CD14-positive monocyte (primary cell): Measurements from ENCODE around the gene MEMO1. TPM values are rescaled to one million over a fixed set of nuclear protein-coding genes. Genes with fewer than 3 reads are reported as not detected.
"Not testable (repeated sequence)": the region's sequence is repeated elsewhere in the genome, so short reads cannot be mapped to it uniquely, and the experiment has no call there.

ENCODE experiments used
- DNase-seq, 3 donors: peaks; one replicate each; pipeline ENCODE4 v3.0.0-alpha.2; 2011 to 2022
- H2AFZ ChIP-seq: 2 replicates; pipeline ENCODE4 v1.6.0; 2012; ENCODE audit warnings: mild to moderate bottlenecking, low read depth, low read length, inconsistent platforms; ENCODE audit not compliant: insufficient read depth, poor library complexity, severe bottlenecking
- H3K27ac ChIP-seq, 2 donors: 1 replicate in 1 of 2; 2 replicates in 1 of 2; pipeline ENCODE4 v1.5.1; 2012 to 2013; ENCODE audit warnings: low read length in 2 of 2, control low read depth in 1 of 2, inconsistent platforms in 1 of 2, low read depth in 1 of 2, mild to moderate bottlenecking in 1 of 2
- H3K27me3 ChIP-seq, 2 donors: one replicate each; pipeline versions ENCODE4 v1.6.0 to v1.6.1; 2011 to 2013; ENCODE audit warnings: low read length in 2 of 2; ENCODE audit not compliant: control insufficient read depth in 2 of 2, insufficient read depth in 2 of 2
- H3K36me3 ChIP-seq, 2 donors: replicated peaks in 1 of 2; 1 replicate in 1 of 2; 2 replicates in 1 of 2; pipeline versions ENCODE4 v1.5.1 to v1.6.1; 2012 to 2013; ENCODE audit warnings: low read length in 2 of 2, control low read depth in 1 of 2, inconsistent platforms in 1 of 2, mild to moderate bottlenecking in 1 of 2; ENCODE audit not compliant: insufficient read depth in 2 of 2, control insufficient read depth in 1 of 2
- H3K4me1 ChIP-seq, 2 donors: 1 replicate in 1 of 2; 2 replicates in 1 of 2; pipeline versions ENCODE4 v1.5.1 to v1.6.1; 2012 to 2013; ENCODE audit warnings: low read length in 2 of 2, control low read depth in 1 of 2, inconsistent platforms in 1 of 2, mild to moderate bottlenecking in 1 of 2, moderate library complexity in 1 of 2; ENCODE audit not compliant: insufficient read depth in 2 of 2, control insufficient read depth in 1 of 2
- H3K4me2 ChIP-seq: replicated peaks from 2 replicates; pipeline ENCODE3; 2012; ENCODE audit warnings: low read length, moderate library complexity, mild to moderate bottlenecking; ENCODE audit not compliant: poor library complexity, severe bottlenecking; ENCODE audit errors: extremely low read depth
- H3K4me3 ChIP-seq, 3 experiments: fragments of 200-600 bp in 1 of 3; sonication (generic) in 1 of 3; replicated peaks in 1 of 3; 1 replicate in 2 of 3; 2 replicates in 1 of 3; pipeline ENCODE4 v1.5.1; 2011 to 2013; ENCODE audit warnings: low read length in 3 of 3, mild to moderate bottlenecking in 3 of 3, control low read depth in 2 of 3, low read depth in 2 of 3, inconsistent platforms in 1 of 3, moderate library complexity in 1 of 3
- H3K79me2 ChIP-seq: 2 replicates; pipeline ENCODE4 v1.6.0; 2012; ENCODE audit warnings: mild to moderate bottlenecking, control low read depth, inconsistent platforms, low read length, moderate library complexity; ENCODE audit not compliant: insufficient read depth
- H3K9ac ChIP-seq: 2 replicates; pipeline ENCODE4 v1.6.0; 2017; ENCODE audit warnings: low read length, mild to moderate bottlenecking; ENCODE audit not compliant: insufficient read depth, poor library complexity, severe bottlenecking
- H3K9me3 ChIP-seq, 2 donors: replicated peaks in 1 of 2; 1 replicate in 1 of 2; 2 replicates in 1 of 2; pipeline versions ENCODE4 v1.5.1 to v1.6.1; 2012 to 2013; ENCODE audit warnings: low read length in 2 of 2, control low read depth in 1 of 2; ENCODE audit not compliant: control insufficient read depth in 1 of 2, insufficient read depth in 1 of 2
- H4K20me1 ChIP-seq: 2 replicates; pipeline ENCODE4 v1.6.0; 2012; ENCODE audit warnings: mild to moderate bottlenecking, low read length, control low read depth, moderate library complexity; ENCODE audit not compliant: insufficient read depth
- H3K27ac Mint-ChIP-seq, 7 donors: one replicate each; pipeline ENCODE4 v1.8.0; 2020; ENCODE audit warnings: mild to moderate bottlenecking in 7 of 7, mixed read lengths in 7 of 7, moderate library complexity in 6 of 7, inconsistent platforms in 2 of 7
- H3K27me3 Mint-ChIP-seq, 3 donors: one replicate each; pipeline ENCODE4 v1.8.0; 2021 to 2022; ENCODE audit warnings: low read depth in 3 of 3, mild to moderate bottlenecking in 3 of 3, mixed read lengths in 3 of 3, moderate library complexity in 3 of 3, inconsistent platforms in 1 of 3
- H3K36me3 Mint-ChIP-seq, 2 donors: one replicate each; pipeline ENCODE4 v1.8.0; 2020; ENCODE audit warnings: mixed read lengths in 2 of 2, inconsistent platforms in 1 of 2, mild to moderate bottlenecking in 1 of 2
- H3K4me1 Mint-ChIP-seq: one replicate; pipeline ENCODE4 v1.8.0; 2020; ENCODE audit warnings: mild to moderate bottlenecking, mixed read lengths
- H3K4me3 Mint-ChIP-seq, 2 donors: one replicate each; pipeline ENCODE4 v1.8.0; 2020; ENCODE audit warnings: mild to moderate bottlenecking in 2 of 2, mixed read lengths in 2 of 2, moderate library complexity in 1 of 2
- H3K9me3 Mint-ChIP-seq, 7 donors: one replicate each; pipeline ENCODE4 v1.8.0; 2020 to 2022; ENCODE audit warnings: mixed read lengths in 7 of 7, mild to moderate bottlenecking in 6 of 7, moderate library complexity in 6 of 7, inconsistent platforms in 2 of 7
- WGBS: methylation state at CpG from one replicate; pipeline ENCODE4 v1.1.5; 2013; ENCODE audit warnings: missing lambda C conversion rate; ENCODE audit not compliant: insufficient coverage; 5-methylcytosine and 5-hydroxymethylcytosine counted together
- intact Hi-C, 2 donors: fragments of 100-400 bp; cut with micrococcal nuclease; formaldehyde crosslinking; loops; one replicate each; pipeline versions ENCODE4 v1.15.0 to v1.15.1; 2023
- polyA plus RNA-seq, 3 donors: library from polyadenylated mRNA; depleted of rRNA in 1 of 3; unstranded in 2 of 3; stranded (reverse) in 1 of 3; fragments of 300-500 nt in 2 of 3; fragments of >200 nt in 1 of 3; fragmentation: Illumina TruSeq in 2 of 3; gene quantifications; 1 replicate in 2 of 3; 2 replicates in 1 of 3; pipeline ENCODE4 v1.2.3, GENCODE V29; 2012 to 2021
- TF ChIP-seq, protein P1 (sequence below): fragments of 200-600 bp; IDR thresholded peaks from one replicate; pipeline ENCODE4 v1.8.0; 2022; ENCODE audit warnings: antibody characterized with exemption, mild to moderate bottlenecking

Gene MEMO1
- polyA plus RNA-seq, 3 donors, result 49.5 to 63.7 (median 57.0) TPM

DNA sequence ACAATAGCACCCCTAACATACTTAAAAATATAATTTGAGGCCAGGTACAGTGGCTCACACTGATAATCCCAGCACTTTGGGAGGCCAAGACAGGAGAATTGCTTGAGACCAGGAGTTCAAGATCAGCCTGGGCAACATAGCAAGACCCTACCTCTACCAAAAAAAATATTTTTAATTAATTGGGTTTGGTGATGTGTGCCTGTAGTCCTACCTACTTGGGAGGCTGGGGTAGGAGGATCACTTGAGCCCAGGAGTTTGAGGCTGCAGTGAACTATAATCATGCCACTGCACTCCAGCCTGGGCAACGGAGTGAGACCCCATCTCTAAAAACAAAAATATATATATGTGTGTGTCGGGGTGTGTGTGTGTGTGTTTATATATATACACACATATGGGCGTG lies 91.3 kb downstream of the MEMO1 start:
- no peak overlapping the region for H3K4me2 ChIP-seq
- H3K4me3 ChIP-seq, result no peak overlapping the region
- H3K36me3 ChIP-seq, result peaks cover 35 to 93% of the 10 kb centered on the region in 2 donors
- DNase-seq, result no peak
- Mint-ChIP-seq H3K4me3 (no peak overlapping the region), H3K36me3 (peaks cover 42 to 63% of the 10 kb centered on the region in 2 donors), H3K4me1 (peaks cover 4% of the 10 kb centered on the region), H3K9me3 (no peaks in the 10 kb centered on the region), H3K27me3 (no peaks in the 10 kb centered on the region), H3K27ac (peak overlapping the region in 1 of 7 donors; percentile 79)
- no CpG with 5 or more reads among the region's 3 CpGs for WGBS
- no peaks in the 10 kb centered on the region for H3K9me3 ChIP-seq
- no peaks in the 10 kb centered on the region for H3K27me3 ChIP-seq
- no peaks in the 10 kb centered on the region for H3K4me1 ChIP-seq
- TF ChIP-seq, protein P1, sequence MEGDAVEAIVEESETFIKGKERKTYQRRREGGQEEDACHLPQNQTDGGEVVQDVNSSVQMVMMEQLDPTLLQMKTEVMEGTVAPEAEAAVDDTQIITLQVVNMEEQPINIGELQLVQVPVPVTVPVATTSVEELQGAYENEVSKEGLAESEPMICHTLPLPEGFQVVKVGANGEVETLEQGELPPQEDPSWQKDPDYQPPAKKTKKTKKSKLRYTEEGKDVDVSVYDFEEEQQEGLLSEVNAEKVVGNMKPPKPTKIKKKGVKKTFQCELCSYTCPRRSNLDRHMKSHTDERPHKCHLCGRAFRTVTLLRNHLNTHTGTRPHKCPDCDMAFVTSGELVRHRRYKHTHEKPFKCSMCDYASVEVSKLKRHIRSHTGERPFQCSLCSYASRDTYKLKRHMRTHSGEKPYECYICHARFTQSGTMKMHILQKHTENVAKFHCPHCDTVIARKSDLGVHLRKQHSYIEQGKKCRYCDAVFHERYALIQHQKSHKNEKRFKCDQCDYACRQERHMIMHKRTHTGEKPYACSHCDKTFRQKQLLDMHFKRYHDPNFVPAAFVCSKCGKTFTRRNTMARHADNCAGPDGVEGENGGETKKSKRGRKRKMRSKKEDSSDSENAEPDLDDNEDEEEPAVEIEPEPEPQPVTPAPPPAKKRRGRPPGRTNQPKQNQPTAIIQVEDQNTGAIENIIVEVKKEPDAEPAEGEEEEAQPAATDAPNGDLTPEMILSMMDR, result no peak
- no peak overlapping the region for H3K9ac ChIP-seq
- peaks cover 15% of the 10 kb centered on the region for H4K20me1 ChIP-seq
- H3K79me2 ChIP-seq, result peaks cover 9% of the 10 kb centered on the region
- intact Hi-C loops, result no loop called here
- no peak overlapping the region for H3K27ac ChIP-seq
- H2AFZ ChIP-seq, result no peak overlapping the region

DNA sequence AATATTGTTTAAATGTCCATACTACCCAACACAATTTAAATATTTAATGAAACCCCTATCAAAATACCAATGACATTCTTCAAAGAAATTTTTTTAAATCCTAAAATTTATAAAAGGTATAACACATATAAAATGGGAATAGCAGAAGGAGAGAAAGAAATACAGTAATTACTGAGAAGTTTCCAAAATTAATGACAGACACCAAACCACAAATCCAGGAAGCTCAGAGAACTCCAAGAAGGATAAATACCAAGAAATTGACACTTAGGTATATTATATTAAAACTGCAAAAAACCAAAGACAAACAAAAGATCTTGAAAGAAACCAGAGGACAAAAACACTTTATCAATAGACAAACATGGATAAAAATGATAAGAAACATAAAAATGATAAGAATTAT lies 101.1 kb downstream of the MEMO1 start:
- H3K79me2 ChIP-seq, result no peaks in the 10 kb centered on the region

DNA sequence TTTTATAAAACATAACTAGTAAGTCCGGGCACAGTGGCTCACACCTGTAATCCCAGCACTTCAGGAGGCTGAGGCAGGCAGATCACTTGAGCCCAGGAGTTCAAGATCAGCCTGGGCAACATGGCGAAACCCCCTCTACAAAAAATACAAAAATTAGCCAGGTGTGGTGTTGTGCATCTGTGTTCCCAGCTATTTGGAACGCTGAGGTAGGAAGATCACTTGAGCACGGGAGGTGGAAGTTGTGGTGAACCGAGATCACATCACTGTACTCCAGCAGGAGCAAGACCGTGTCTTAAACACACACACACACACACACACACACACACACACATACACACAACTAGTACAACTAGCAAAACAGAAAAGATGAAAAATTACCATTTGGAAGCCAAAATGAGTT lies 103.3 kb downstream of the MEMO1 start:
- H3K27me3 Mint-ChIP-seq, H3K4me1 Mint-ChIP-seq, DNase-seq, H2AFZ ChIP-seq, H3K27ac ChIP-seq, H3K9me3 ChIP-seq, H3K9ac ChIP-seq, H3K27me3 ChIP-seq, H4K20me1 ChIP-seq, H3K4me3 Mint-ChIP-seq, intact Hi-C loops, H3K4me3 ChIP-seq, H3K79me2 ChIP-seq, H3K4me2 ChIP-seq, H3K4me1 ChIP-seq, H3K9me3 Mint-ChIP-seq: not testable (repeated sequence)
- H3K36me3 ChIP-seq, result peaks cover 22 to 64% of the 10 kb centered on the region in 2 donors
- no CpG with 5 or more reads among the region's 6 CpGs for WGBS
- H3K27ac Mint-ChIP-seq, result peak overlapping the region in 1 of 7 donors; percentile 72
- peaks cover 45 to 64% of the 10 kb centered on the region in 2 donors for H3K36me3 Mint-ChIP-seq

More for the DNA sequence above, 101.1 kb downstream of the MEMO1 start:
- no peak overlapping the region for H3K4me3 Mint-ChIP-seq
- TF ChIP-seq, protein P1, result no peak
- no peak for DNase-seq
- H3K9me3 ChIP-seq, result no peaks in the 10 kb centered on the region
- no peak overlapping the region for H3K4me3 ChIP-seq
- no peak overlapping the region for H2AFZ ChIP-seq
- H3K4me2 ChIP-seq, result no peak overlapping the region
- intact Hi-C loops, result no loop called here
- peaks cover 44 to 75% of the 10 kb centered on the region in 2 donors for H3K36me3 Mint-ChIP-seq
- no peak overlapping the region for H3K27ac ChIP-seq
- H3K4me1 ChIP-seq, result no peaks in the 10 kb centered on the region
- H3K27ac Mint-ChIP-seq, result peak overlapping the region in 2 of 7 donors; percentile 41 to 51
- H3K4me1 Mint-ChIP-seq, result peaks cover 1% of the 10 kb centered on the region
- H3K27me3 ChIP-seq, result no peaks in the 10 kb centered on the region
- H3K27me3 Mint-ChIP-seq, result no peaks in the 10 kb centered on the region
- H3K9ac ChIP-seq, result no peak overlapping the region
- peaks cover 4% of the 10 kb centered on the region for H4K20me1 ChIP-seq
- peaks cover 0 to 2% (median 0%) of the 10 kb centered on the region in 7 donors for H3K9me3 Mint-ChIP-seq
- peaks cover 20 to 68% of the 10 kb centered on the region in 2 donors for H3K36me3 ChIP-seq
